Measurements from ENCODE around the gene KHSRP. TPM values are rescaled to one million over a fixed set of nuclear protein-coding genes. Genes with fewer than 3 reads are reported as not detected.

The KHSRP gene
- total RNA-seq, 6 experiments from 2014 or later = 68.1 to 89.5 (median 76.1) TPM

DNA sequence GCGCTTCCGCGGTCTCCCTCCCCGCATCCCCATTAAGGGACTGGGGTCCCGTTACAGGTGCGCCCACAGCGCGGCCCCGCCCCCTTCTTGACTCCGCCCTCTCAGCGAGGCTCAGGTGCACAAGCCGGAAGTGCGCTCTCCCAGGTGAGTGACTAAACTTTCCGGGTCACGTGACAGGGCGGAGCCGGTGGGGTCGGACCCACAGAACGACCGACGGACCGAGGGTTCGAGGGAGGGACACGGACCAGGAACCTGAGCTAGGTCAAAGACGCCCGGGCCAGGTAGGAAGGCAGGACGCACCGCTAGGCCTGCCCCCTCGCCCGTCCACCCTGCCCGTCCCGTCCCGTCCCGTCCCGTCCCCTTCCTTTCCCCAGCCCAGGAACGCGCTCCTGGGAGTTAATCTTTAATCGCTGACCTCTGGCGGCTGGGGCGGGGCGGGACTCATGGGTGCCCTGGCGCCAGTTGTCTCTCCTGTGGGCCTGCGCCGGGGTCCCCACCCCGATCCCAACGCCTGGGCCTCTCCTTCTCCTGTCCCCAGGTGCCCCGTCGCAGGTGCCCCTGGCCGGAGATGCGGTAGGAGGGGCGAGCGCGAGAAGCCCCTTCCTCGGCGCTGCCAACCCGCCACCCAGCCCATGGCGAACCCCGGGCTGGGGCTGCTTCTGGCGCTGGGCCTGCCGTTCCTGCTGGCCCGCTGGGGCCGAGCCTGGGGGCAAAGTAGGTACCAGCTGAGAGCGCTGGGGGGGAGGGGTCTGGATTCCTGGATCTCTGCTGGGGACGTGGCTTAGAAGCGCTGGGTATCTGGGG is 39.7 kb upstream of the KHSRP start, which contains the start of gene CRB3:
Gene CRB3 (plus strand): TSS at position 202 of the 804 bp plus-strand sequence. CDS start 431 bp downstream, at position 633.
- Histone ChIP-seq H3K36me3 (peaks cover 0 to 7% (median 0%) of the 10 kb centered on the region in 4 donors), H3K4me1 (no peaks in the 10 kb centered on the region), H3K9me3 (no peaks in the 10 kb centered on the region), H3K4me3 (peak within 1 kb of the TSS; percentile 56 to 83 (median 67)), H3K27me3 (no peaks in the 10 kb centered on the region), H3K27ac (peak within 1 kb of the TSS; percentile 65 to 80 (median 73))
- ATAC-seq (peak; percentile 53 to 69 (median 58)), DNase-seq (peak; percentile 83 to 93 (median 92))
- WGBS (ENCODE audit: insufficient coverage, low coverage, low lambda C conversion rate, missing lambda C conversion rate) = 8% methylated on average over 28 of the region's 65 CpGs
- no peak for TF ChIP-seq CTCF (IDR thresholded peaks at IDR 0.05)
- TF ChIP-seq POLR2A (IDR thresholded peaks at IDR 0.05) = peak; percentile 57
- intact Hi-C loops (cut with DNase I) = no loop called here

GRCh38 chr19:6460099-6460884 is 35.7 kb upstream of the KHSRP start:
- peak overlapping the region; percentile 69 to 91 (median 87) for H3K27ac ChIP-seq

GRCh38 chr19:6459262-6460098 is 34.9 kb upstream of the KHSRP start, which contains the start of gene SLC25A23:
Gene SLC25A23, minus strand, starts transcription at chr19:6459792. Its CDS starts 164 bp downstream, at chr19:6459628.
- peaks cover 0 to 7% (median 0%) of the 10 kb centered on the region in 4 donors for H3K4me1 ChIP-seq
- intact Hi-C loops (cut with DNase I) = no loop called here

More at GRCh38 chr19:6460099-6460884, 35.7 kb upstream of the KHSRP start:
- intact Hi-C loops (cut with DNase I) = no loop called here
- ATAC-seq (peak; percentile 84 to 87 (median 86)), DNase-seq (peak; percentile 95 to 98 (median 97))
- H3K36me3 ChIP-seq = no peaks in the 10 kb centered on the region
- peak; percentile 43 for TF ChIP-seq POLR2A (IDR thresholded peaks at IDR 0.05)
- TF ChIP-seq CTCF (IDR thresholded peaks at IDR 0.05) = peak; percentile 29 to 74 (median 55)
- peaks cover 0 to 7% (median 0%) of the 10 kb centered on the region in 4 donors for H3K4me1 ChIP-seq
- H3K4me3 ChIP-seq = peak overlapping the region; percentile 66 to 83 (median 74)
- no peaks in the 10 kb centered on the region for H3K27me3 ChIP-seq
- WGBS (ENCODE audit: insufficient coverage, low coverage, low lambda C conversion rate, missing lambda C conversion rate) = 0% methylated on average over 23 of the region's 57 CpGs
- no peaks in the 10 kb centered on the region for H3K9me3 ChIP-seq

More at GRCh38 chr19:6459262-6460098, 34.9 kb upstream of the KHSRP start, which contains the start of gene SLC25A23:
- peak; percentile 73 to 83 (median 83) for DNase-seq
- Histone ChIP-seq H3K9me3 (no peaks in the 10 kb centered on the region), H3K27ac (peak within 1 kb of the TSS; percentile 69 to 91 (median 87)), H3K27me3 (no peaks in the 10 kb centered on the region), H3K4me3 (peak within 1 kb of the TSS; percentile 66 to 83 (median 74)), H3K36me3 (no peaks in the 10 kb centered on the region)
- peak; percentile 63 to 70 (median 66) for ATAC-seq
- WGBS (ENCODE audit: insufficient coverage, low coverage, low lambda C conversion rate, missing lambda C conversion rate) = 0% methylated on average over 11 of the region's 70 CpGs
- TF ChIP-seq CTCF (IDR thresholded peaks at IDR 0.05) (no peak), POLR2A (IDR thresholded peaks at IDR 0.05) (no peak)
